Activated CD4-positive, alpha-beta T cell treated with anti-CD3 and anti-CD28 coated beads, Interleukin-2, amount 10 ng/mL, durations not matched to agents 7 days and 5 days (primary cell): Measurements from ENCODE around the gene CEPT1. TPM values are rescaled to one million over a fixed set of nuclear protein-coding genes. Genes with fewer than 3 reads are reported as not detected.
"Not testable (repeated sequence)": the region's sequence is repeated elsewhere in the genome, so short reads cannot be mapped to it uniquely, and the experiment has no call there.

Source experiments
- CTCF ChIA-PET: fragments of 350-600 bp; sonication (Branson Sonifier 250); formaldehyde crosslinking; loops from one replicate; lab custom pipeline; 2021; ENCODE audit warnings: antibody characterized with exemption; lab: Charles Lee
- POLR2A ChIA-PET: fragments of 350-600 bp; sonication (Branson Sonifier 250); formaldehyde crosslinking; loops from one replicate; lab custom pipeline; 2021; ENCODE audit warnings: antibody characterized with exemption; lab: Charles Lee
- DNase-seq: peaks from one replicate; pipeline ENCODE4 v3.0.0-alpha.2; 2020
- H3K27ac Mint-ChIP-seq: one replicate; pipeline ENCODE4 v1.8.0; 2021; ENCODE audit warnings: mild to moderate bottlenecking, moderate library complexity, mixed read lengths
- H3K27me3 Mint-ChIP-seq: one replicate; pipeline ENCODE4 v1.8.0; 2021; ENCODE audit warnings: mixed read lengths
- H3K36me3 Mint-ChIP-seq: one replicate; pipeline ENCODE4 v1.8.0; 2021; ENCODE audit warnings: low read depth, mixed read lengths
- H3K4me1 Mint-ChIP-seq: one replicate; pipeline ENCODE4 v1.8.0; 2021; ENCODE audit warnings: mixed read lengths
- H3K4me3 Mint-ChIP-seq: one replicate; pipeline ENCODE4 v1.8.0; 2021; ENCODE audit warnings: mild to moderate bottlenecking, moderate library complexity, mixed read lengths
- H3K9me3 Mint-ChIP-seq: one replicate; pipeline ENCODE4 v1.8.0; 2021; ENCODE audit warnings: mixed read lengths
- total RNA-seq, 2 experiments: library from RNA; stranded (reverse); gene quantifications; one replicate each; pipeline ENCODE4 v1.2.3, GENCODE V29; 2021

Gene CEPT1
- 10 to 100 TPM; 42.1 to 50.2 TPM for total RNA-seq

DNA sequence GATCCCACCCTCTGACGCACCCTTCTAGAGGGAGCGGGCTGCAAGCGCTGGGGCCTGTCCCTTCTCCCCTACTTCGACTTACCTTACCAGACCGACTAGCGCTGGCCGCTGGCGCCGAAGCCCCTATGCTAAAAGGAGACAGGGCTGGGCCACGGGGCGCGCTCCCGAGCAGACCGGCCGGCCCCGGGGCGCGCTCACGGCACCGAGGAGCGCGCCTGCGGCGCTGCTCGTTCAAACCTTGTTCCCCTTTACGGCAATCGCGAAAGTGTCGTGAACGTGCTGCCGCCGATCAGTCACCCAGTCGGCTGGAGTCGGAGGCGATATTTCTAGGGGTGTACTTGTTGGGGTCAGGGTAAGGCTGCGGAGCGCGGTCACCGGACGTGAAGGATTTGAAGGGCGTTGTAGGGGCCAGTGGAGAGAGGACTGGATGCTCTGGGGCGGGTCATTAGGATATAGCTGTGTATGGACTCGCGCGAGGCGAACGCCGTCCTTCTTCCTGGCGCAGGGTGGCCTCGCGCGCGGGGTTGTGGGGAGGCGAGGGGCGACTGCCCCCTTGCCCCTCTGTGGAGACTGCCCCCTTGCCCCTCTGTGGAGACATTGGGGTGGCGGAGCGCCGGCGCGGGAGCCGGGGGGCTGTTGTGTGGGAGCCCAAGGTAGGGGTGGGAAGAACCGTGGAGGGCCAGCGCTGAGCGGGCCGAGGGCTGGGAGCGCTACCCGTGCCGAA, at the start of gene CEPT1, which contains the start of gene DRAM2:
Gene CEPT1 (plus strand): TSS at position 268 of the 724 bp plus-strand sequence. CDS start 7,492 bp downstream, outside the sequence.
Gene DRAM2 (minus strand): TSS at position 138 of the 724 bp plus-strand sequence. CDS start 8,539 bp downstream, outside the sequence.
- no peaks in the 10 kb centered on the region for H3K9me3 Mint-ChIP-seq
- ChIA-PET POLR2A (interaction anchor here (0.6 kb wide), 1 partner anchor 617 kb away, joined by 4 read pairs; no protein-coding TSS in a partner anchor), CTCF (interaction anchor here (1.9 kb wide), 1 partner anchor 11 kb away, joined by 6 read pairs; no protein-coding TSS in a partner anchor)
- H3K27ac Mint-ChIP-seq, result peak within 1 kb of the TSS; percentile 91
- H3K4me1 Mint-ChIP-seq, result peaks cover 49% of the 10 kb centered on the region
- peak; percentile 95 for DNase-seq
- H3K27me3 Mint-ChIP-seq, result no peaks in the 10 kb centered on the region
- H3K36me3 Mint-ChIP-seq, result peaks cover 31% of the 10 kb centered on the region
- H3K4me3 Mint-ChIP-seq, result peak within 1 kb of the TSS; percentile 93

DNA sequence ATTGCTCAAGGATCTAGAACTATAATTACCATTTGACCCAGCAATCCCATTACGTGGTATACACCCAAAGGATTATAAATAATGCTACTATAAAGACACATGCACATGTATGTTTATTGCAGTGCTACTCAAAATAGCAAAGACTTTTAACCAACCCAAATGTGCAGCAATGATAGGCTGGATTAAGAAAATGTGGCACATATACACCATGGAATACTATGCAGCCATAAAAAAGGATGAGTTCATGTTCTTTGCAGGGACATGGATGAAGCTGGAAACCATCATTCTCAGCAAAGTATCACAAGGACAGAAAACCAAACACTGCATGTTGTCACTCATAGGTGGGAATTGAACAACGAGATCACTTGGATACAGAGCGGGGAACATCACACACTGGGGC, 44.6 kb upstream of the CEPT1 start:
- H3K27me3 Mint-ChIP-seq, result peaks cover 15% of the 10 kb centered on the region
- H3K36me3 Mint-ChIP-seq, result not testable (repeated sequence)
- CTCF ChIA-PET, result interaction anchor here (0.6 kb wide), 1 partner anchor 1498 kb away, joined by 3 read pairs; no protein-coding TSS in a partner anchor

DNA sequence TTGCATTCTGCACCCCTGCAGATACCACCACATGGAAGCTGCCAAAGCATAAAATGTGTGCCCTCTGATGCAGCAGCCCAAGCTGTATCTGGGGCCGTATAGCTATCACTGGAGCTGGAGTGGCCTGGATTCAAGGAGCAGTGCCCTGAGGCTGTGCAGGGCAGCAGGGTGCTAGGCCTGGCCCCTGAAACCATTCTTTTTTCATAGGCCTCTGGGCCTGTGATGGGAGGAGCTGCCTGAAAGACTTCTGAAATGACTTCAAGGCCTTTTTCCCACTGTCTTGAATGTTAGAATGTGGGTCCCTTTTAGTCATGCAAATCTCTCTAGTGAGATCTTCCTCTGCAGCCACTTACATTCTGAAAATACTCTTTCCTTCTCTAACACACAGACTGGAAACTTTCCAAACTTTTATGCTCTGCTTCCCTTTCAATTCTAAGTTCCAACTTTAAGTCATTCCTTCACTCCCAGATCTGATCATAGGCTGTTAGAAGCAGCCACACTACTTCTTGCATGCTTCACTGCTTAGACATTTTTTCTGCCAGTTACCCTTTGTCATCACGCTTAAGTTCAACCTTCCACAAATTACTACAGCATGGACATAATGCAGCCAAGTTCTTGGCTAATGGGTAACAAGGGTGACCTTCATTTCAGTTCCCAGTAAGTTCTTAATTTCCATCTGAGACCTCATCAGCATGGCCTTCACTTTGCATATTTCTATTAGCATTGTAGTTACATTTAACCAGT, 42.5 kb upstream of the CEPT1 start:
- DNase-seq, result no peak
- POLR2A ChIA-PET, result no interaction called here
- CTCF ChIA-PET, result no interaction called here
- Mint-ChIP-seq H3K4me1 (no peaks in the 10 kb centered on the region), H3K4me3 (no peak overlapping the region), H3K9me3 (peaks cover 48% of the 10 kb centered on the region), H3K27ac (no peak overlapping the region), H3K36me3 (peaks cover 6% of the 10 kb centered on the region), H3K27me3 (peaks cover 18% of the 10 kb centered on the region)

More for the DNA sequence above, 44.6 kb upstream of the CEPT1 start:
- DNase-seq, H3K4me1 Mint-ChIP-seq, H3K27ac Mint-ChIP-seq, H3K4me3 Mint-ChIP-seq, POLR2A ChIA-PET: not testable (repeated sequence)
- peaks cover 34% of the 10 kb centered on the region for H3K9me3 Mint-ChIP-seq

DNA sequence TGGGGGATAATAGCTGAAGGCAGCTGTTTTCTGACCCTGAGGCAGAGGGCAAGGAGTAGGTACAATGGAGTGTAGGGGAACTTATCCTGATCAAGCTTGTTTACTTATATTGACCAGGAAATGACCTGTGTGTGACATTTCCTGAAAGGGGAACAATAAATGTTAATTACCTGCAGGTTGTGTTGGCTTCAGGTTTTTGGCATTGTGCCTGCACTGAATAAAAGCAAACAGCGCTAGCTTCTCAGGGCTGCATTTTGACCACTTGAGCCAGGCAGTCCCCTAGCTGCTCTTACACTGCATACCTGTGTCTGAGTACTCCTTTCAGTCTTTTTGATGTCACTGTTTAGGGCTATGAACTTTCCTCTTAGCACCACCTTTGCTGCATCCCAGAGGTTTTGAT, 40.7 kb upstream of the CEPT1 start:
- ChIA-PET POLR2A (no interaction called here), CTCF (no interaction called here)
- no peak for DNase-seq
- Mint-ChIP-seq H3K9me3 (peaks cover 57% of the 10 kb centered on the region), H3K36me3 (peaks cover 10% of the 10 kb centered on the region), H3K4me3 (no peak overlapping the region), H3K4me1 (no peaks in the 10 kb centered on the region), H3K27ac (no peak overlapping the region), H3K27me3 (peaks cover 9% of the 10 kb centered on the region)

DNA sequence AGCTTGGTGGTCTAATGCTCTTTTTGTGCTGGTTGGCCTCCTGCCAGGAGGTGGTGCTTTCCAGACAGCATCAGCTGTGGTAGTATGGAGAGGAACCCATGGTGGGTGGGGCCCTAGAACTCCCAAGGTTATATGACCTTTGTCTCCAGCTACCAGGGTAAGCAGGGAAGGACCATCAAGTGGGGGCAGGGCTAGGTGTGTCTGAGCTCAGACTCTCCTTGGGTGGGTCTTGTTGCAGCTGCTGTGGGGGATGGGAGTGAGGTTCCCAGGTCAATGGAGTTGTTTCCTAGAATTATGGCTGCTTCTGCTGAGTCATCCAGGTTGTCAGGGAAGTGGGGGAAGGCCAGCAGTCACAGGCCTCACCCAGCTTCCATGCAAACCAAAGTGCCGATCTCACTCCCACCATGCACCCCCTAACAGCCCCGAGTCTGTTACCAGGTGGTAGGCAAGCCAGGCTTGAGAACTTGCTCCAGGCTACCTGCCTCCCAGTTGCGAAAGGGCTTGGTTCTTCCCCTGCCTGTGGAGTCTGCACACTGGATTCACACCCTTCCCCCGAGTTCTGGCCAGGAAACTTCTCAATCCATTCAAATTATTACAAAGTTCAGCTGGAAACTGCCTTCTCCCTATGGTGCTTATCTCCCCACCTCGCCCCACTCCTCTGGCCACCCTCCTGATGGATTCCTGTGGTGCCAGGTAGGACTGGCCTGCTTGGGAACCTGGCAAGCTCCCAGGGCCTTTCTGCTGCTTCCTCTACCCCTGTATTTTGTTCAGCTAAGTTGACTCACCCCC, 38.0 kb upstream of the CEPT1 start:
- Mint-ChIP-seq H3K4me3 (no peak overlapping the region), H3K36me3 (peaks cover 6% of the 10 kb centered on the region), H3K4me1 (no peaks in the 10 kb centered on the region), H3K27me3 (peaks cover 5% of the 10 kb centered on the region), H3K27ac (no peak overlapping the region), H3K9me3 (peaks cover 49% of the 10 kb centered on the region)
- ChIA-PET POLR2A (no interaction called here), CTCF (no interaction called here)
- DNase-seq, result no peak

DNA sequence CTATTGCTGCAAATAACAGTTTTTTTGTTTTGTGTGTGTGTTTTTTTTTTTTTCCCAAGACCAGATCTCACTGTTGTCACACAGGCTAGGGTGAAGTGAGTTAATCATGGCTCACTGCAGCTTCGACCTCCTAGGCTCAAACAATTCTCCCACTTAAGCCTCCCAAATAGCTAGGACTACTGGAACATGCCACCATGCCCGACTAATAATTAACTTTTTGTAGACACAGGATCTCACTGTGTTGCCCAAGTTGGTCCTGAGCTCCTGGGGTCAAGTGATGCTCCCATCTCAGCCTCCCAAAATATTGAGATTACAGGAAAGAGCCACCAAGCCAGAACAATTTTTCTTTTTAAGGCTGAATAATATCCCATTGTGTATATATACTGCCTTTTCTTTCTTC, 35.0 kb upstream of the CEPT1 start:
- Mint-ChIP-seq H3K27ac (no peak overlapping the region), H3K4me1 (no peaks in the 10 kb centered on the region), H3K36me3 (peaks cover 12% of the 10 kb centered on the region), H3K27me3 (peaks cover 5% of the 10 kb centered on the region), H3K9me3 (peaks cover 38% of the 10 kb centered on the region), H3K4me3 (no peak overlapping the region)
- DNase-seq, result no peak
- ChIA-PET POLR2A (no interaction called here), CTCF (interaction anchor here (0.7 kb wide), 1 partner anchor 329 kb away, joined by 3 read pairs; no protein-coding TSS in a partner anchor)

DNA sequence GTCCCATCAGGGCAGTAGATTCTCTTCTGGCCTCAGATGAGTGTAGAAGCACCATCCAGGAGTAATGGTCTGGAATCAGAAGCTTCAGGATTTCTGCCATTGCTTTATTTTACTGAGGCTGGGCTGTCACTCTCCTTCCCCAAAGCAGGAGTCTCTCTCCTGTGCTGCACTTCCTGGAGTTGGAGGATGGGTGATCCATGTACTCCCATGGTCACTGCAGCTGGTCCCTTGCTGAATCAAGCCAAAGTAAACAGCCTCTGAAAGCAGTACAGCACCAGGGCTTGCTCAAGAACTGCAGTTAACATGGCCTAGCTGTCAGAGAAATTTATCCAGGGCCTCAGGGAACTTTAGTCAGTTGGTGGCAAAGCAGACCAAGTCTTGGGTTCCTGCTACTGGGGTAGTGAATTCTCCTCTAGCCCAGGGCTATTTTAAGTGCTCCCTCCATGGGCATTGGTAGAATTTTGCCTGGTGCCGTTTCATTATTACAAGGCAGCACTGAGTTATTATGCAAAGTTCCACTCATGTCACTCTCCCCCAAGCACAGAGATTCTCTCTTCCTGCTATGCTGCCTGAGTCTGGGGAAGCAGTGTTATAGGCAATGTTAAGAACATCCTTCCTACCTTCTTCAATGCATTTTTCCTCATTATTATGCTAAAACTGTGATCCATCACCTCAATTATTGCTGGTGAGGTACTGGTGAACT, 29.7 kb upstream of the CEPT1 start:
- DNase-seq, result no peak
- Mint-ChIP-seq H3K27ac (no peak overlapping the region), H3K27me3 (no peaks in the 10 kb centered on the region), H3K4me1 (no peaks in the 10 kb centered on the region), H3K9me3 (peaks cover 11% of the 10 kb centered on the region), H3K36me3 (peaks cover 24% of the 10 kb centered on the region), H3K4me3 (no peak overlapping the region)
- POLR2A ChIA-PET, result no interaction called here
- CTCF ChIA-PET, result no interaction called here

DNA sequence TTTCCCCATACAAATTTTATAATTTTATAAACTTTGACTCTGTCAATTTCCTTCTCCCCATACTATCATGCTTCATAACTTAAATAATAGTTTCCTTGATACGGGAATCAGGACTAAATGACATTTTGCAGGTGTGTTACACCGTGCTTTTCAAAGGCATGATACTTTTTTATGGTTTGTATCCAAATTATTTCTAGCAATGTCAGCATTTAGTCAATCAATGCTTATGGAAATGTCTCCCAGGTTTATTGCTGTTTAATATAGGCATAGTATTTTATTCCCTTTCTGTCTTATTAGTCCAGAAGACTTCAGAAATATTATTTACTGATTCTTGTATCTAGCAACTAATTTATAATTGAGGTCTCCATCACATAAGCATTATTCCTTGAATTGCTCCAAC, 23.5 kb upstream of the CEPT1 start:
- H3K36me3 Mint-ChIP-seq, result peaks cover 47% of the 10 kb centered on the region
- ChIA-PET POLR2A (no interaction called here), CTCF (no interaction called here)
- H3K27ac Mint-ChIP-seq, result no peak overlapping the region
- no peaks in the 10 kb centered on the region for H3K27me3 Mint-ChIP-seq
- DNase-seq, result no peak
- H3K4me1 Mint-ChIP-seq, result no peaks in the 10 kb centered on the region
- H3K9me3 Mint-ChIP-seq, result no peaks in the 10 kb centered on the region
- no peak overlapping the region for H3K4me3 Mint-ChIP-seq

DNA sequence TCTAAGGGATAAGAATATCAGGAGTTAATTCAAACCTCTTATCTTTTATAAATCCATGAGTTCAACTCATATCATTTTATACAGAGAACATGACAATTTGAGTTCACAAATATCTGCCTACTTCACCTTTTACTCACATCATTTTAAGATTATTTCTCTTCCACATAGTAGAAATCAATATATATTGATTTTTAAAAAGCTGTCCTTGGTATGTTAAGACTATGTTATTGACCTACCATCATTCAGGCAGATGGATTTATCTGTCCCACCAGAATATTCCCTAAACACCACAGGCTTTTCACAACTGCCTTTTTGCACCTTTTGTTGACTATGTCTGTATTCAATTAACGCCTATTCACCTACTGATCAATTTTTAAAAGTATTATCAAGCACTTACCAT, 13.7 kb upstream of the CEPT1 start:
- no peaks in the 10 kb centered on the region for H3K9me3 Mint-ChIP-seq
- ChIA-PET CTCF (interaction anchor here (0.6 to 1.4 kb wide), 2 partner anchors 208 to 1964 kb away, joined by 3 read pairs; no protein-coding TSS in a partner anchor), POLR2A (no interaction called here)
- DNase-seq, result no peak
- no peak overlapping the region for H3K27ac Mint-ChIP-seq
- H3K4me1 Mint-ChIP-seq, result peaks cover 22% of the 10 kb centered on the region
- no peaks in the 10 kb centered on the region for H3K27me3 Mint-ChIP-seq
- no peak overlapping the region for H3K4me3 Mint-ChIP-seq
- H3K36me3 Mint-ChIP-seq, result peaks cover 64% of the 10 kb centered on the region

DNA sequence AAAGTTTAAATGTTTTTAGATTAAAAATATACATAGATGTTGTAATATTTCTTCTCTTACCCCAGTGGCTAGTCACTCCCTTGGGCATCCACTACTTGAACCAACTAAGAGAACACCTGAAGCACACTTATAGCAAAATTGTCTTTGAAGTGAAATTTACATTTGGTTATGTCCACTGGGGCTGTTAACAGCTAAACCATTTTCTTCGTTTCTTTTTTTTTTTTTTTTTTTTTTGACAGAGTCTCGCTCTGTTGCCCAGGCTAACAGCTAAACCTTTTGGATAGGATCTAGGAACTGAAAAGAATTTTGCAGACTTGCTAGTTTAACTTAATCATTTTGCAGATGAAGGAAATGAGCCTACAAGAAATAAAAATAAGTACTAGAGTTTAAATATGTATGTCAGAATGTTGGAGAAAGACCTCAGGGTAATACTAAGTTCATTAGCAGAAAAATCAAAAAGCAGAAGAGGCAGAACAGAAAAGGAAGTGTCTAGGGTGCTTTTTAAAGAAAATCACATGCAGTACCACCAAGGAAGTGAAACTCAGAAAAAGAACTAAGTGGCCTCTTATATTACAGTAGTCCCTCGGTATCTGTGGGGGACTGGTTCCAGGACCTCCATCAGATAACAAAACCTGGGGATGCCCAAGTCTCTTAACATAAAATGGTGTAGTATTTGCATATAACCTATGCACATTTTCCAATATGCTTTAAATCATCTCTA, 11.9 kb upstream of the CEPT1 start:
- DNase-seq, result no peak
- H3K27ac Mint-ChIP-seq, result peak overlapping the region; percentile 1
- peaks cover 24% of the 10 kb centered on the region for H3K4me1 Mint-ChIP-seq
- no peaks in the 10 kb centered on the region for H3K27me3 Mint-ChIP-seq
- CTCF ChIA-PET, result no interaction called here
- H3K9me3 Mint-ChIP-seq, result no peaks in the 10 kb centered on the region
- H3K4me3 Mint-ChIP-seq, result peak overlapping the region; percentile 0
- peaks cover 59% of the 10 kb centered on the region for H3K36me3 Mint-ChIP-seq
- POLR2A ChIA-PET, result no interaction called here

DNA sequence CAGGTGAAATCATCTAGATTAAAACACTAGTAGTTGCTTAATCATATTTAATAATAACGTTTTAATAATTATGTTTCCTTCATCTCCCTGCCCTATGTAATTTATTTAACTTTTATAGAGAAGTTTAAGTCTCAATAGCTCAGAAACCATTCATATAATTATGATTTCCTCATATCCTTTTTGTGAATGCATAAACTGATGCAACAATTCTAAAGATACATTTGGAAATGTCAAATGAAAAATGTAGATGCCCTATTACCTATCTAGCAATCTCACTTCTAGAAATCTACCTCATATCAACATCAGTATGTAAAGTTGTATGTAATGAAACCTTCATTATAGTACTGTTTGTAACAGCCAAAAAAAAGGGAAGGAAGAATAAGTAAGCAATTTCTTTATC, 10.6 kb upstream of the CEPT1 start:
- CTCF ChIA-PET, result no interaction called here
- DNase-seq, result no peak
- Mint-ChIP-seq H3K27me3 (no peaks in the 10 kb centered on the region), H3K36me3 (peaks cover 56% of the 10 kb centered on the region), H3K9me3 (no peaks in the 10 kb centered on the region), H3K27ac (no peak overlapping the region), H3K4me1 (peaks cover 24% of the 10 kb centered on the region), H3K4me3 (no peak overlapping the region)
- POLR2A ChIA-PET, result interaction anchor here (0.6 kb wide), 1 partner anchor 838 kb away, joined by 5 read pairs; no protein-coding TSS in a partner anchor
